GM12801 (cell line): ENCODE results near the gene LIPA.

Source experiments
- CTCF ChIP-seq: IDR thresholded peaks from one replicate; pipeline ENCODE4 v1.5.1; 2011; ENCODE audit warnings: control low read depth; ENCODE audit not compliant: insufficient read length; ENCODE audit errors: extremely low read depth

LIPA gene

GRCh38 chr10:89278034-89278535 lies 26.5 kb upstream of the LIPA start:
- no peak for TF ChIP-seq CTCF

GRCh38 chr10:89275383-89275782 lies 23.8 kb upstream of the LIPA start:
- no peak for TF ChIP-seq CTCF

- no peak for TF ChIP-seq CTCF
Measured at GRCh38 chr10:89274928-89275327, 23.4 kb upstream of the LIPA start.

- TF ChIP-seq CTCF: no peak
Measured at GRCh38 chr10:89273680-89274079, 22.1 kb upstream of the LIPA start.

- TF ChIP-seq CTCF: no peak
Measured at GRCh38 chr10:89271532-89271931, 20.0 kb upstream of the LIPA start.

- no peak for TF ChIP-seq CTCF
Measured at GRCh38 chr10:89270153-89270483, 18.5 kb upstream of the LIPA start.

- TF ChIP-seq CTCF: no peak
Measured at GRCh38 chr10:89269433-89270152, 18.0 kb upstream of the LIPA start.
